COLO668 (cell line): ENCODE results near the gene PI4K2A.
"Not testable (repeated sequence)": the region's sequence is repeated elsewhere in the genome, so short reads cannot be mapped to it uniquely, and the experiment has no call there.

Experiments
- DNase-seq: peaks from one replicate; lab custom pipeline; 2025; ENCODE audit not compliant: unreplicated experiment; lab: John Stamatoyannopoulos, UW

Gene PI4K2A

DNA sequence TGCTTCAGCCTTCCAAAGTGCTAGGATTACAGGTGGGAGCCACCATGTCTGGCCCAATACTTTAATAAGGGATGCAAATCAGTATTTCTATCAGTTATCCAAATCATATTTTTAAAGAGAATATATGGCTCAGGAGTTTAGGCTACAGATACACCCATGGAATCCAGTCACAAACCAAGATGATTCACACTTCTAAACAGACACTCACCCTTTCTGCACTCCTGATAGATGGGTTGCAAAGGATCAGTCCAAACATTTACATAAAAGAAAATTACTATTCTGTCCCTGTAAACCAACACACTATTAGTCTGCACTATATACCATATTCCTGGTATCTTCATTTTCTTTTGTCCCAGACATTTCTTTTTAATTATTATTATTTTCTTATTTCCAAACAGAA, 9.4 kb upstream of the PI4K2A start:
- DNase-seq, result no peak

DNA sequence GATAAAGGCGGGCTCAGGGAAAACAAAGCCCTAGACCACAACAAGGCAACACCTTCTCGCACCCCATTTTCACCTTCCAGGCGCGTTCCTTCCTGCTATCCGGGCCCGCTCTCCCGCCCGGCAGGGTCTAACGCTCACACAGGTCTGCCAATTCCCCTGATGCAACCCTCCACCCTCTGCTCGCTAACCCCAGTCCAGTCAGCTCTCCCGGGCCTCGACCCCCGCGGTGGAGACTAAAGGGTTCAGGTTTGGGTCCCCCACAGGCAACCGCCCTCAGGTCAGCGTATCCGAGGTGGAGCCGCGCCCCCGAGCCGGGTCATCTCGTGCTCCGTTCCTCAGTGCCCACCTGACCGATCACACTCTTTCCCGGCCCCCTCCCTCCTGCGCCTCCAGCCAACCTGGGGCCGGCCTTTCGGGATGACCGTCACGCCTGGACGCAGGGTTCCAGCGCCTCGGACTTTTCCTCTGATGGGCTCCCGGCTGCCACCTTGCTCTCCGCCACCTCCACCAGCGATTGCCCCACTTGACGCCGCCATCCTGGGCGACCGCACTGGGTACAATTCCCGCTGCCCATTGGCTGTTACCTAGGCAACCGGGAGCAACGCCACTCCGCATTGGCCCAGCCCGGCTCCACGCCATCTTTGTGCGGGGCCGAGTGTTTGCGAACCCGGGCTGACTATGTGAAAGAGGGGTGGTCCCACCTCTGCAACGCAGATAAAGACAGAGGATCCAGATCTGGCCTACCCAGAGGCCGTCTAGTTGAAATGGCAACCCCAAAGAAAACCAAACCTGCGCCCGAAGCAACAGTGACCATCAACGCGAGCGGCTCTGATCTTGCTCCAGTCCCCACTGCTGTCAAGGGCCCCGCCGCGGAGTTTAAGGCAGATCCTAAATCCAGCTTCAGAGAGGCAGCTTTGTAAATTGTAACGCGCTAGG, 7.3 kb upstream of the PI4K2A start, which contains the start of gene MORN4:
Gene MORN4 (minus strand): TSS at position 552 of the 936 bp plus-strand sequence. CDS start 13,847 bp downstream, outside the sequence.
- peak; percentile 88 for DNase-seq

DNA sequence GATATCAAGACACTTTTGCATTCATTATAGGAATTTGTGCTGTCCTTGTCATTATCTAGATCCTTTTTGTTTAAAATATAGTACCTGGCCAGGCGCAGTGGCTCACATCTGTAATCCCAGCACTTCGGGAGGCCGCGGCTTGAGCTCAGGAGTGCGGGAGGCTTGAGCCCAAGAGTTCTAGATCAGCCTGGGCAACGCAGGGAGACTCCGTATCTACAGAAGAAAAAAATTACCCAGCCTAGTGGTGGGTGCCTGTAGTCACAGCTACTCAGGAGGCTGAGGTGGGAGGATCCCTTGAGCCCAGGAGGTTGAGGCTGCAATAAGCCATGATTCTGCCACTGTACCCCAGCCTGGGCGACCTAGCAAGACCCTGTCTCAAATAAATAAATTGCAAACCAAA, 6.5 kb upstream of the PI4K2A start:
- no peak for DNase-seq

DNA sequence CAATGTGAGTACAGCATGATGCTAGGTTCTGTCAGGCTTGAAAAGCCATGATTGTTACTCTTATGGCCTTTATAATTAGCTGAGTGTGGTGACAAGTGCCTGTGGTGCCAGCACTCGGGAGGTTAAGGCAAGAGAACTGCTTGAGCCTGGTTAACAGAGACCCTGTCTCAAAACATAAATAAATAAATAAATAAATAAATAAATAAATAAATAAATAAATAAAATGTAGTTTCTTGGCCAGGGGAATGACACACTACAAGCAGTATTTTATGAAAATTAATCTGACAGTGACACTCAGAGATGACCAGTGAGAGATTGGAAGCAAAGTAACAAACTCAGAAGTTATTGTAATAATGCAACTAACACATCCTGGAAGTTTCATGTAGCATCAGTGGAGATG, 4.9 kb upstream of the PI4K2A start:
- DNase-seq, result no peak

DNA sequence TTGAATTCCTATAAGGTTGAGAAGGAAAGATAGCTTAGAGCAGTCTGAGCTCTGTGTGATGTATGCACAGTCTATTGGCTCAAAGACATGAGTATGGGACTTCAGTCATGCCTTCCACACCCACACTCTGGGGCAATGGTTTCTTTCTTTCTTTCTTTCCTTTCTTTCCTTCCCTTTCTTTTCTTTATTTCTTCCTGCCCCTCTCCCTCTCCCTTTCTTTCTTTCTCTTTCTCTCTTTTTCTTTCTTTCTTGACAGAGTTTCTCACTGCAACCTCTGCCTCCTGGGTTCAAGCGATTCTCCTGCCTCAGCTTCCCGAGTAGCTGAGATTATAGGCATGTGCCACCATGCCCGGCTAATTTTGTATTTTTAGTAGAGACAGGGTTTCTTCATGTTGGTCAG, 1.4 kb upstream of the PI4K2A start:
- not testable (repeated sequence) for DNase-seq

DNA sequence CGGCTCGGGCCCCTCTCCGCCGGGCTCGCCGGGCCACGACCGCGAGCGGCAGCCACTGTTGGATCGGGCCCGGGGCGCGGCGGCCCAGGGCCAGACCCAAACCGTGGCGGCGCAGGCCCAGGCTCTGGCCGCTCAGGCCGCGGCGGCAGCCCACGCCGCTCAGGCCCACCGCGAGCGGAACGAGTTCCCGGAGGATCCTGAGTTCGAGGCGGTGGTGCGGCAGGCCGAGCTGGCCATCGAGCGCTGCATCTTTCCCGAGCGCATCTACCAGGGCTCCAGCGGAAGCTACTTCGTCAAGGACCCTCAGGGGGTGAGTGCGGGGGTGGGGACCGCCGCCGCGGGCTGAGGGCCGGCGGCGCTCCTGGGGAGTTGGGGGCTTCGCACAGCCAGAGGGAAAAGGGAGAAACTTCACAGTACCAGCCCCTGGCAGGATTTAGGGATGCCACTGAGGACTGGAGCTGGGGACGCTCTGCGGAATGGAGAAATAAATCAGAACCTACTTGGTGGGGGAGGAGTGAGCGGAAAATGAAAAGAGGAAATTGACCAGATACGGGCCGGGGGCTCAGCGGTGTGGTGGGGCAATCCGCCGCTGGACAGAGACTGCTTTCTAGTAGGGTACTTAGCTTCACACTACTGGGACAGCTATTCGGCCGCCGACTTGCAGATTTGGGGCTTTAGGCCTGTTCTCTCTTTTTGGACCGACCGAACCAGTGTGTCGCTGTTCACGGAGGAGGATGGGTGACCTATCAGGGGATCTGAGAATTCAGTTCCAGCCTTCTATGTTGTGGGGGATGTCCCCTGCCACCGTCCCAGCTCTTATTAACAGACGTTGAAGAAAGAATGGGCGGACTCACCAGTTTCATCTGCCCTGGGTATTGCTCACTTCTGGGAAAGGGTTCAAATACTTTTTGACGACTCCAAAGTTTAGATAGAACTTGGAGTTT, 669 bp downstream of the PI4K2A start:
- no peak for DNase-seq

DNA sequence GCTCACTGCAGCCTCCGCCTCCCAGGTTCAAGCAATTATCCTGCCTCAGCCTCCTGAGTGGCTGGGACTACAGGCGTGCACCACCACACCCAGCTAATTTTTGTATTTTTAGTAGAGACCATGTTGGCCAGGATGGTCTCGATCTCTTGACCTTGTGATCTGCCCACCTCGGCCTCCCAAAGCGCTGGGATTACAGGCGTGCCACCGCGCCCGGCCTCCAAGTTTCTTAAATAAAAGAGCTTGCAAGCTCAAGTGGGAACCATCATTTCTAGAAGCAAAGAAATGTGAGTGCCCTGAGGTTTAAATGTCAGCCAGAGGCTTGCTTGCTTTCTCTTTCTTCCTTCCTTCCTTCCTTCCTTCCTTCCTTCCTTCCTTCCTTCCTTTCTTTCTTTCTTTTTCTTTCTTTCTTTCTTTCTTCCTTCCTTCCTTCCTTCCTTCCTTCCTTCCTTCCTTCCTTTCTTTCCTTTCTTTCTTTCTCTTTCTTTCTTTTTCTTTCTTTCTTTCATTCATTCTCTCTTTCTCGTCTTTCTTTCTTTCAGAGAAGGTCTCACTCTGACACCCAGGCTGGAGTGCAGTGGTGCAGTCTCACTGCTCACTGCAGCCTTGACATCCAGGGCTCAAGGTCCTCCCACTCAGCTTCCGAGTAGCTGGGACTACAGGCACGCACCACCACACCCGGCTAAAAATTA, 2.1 kb downstream of the PI4K2A start:
- DNase-seq, result not testable (repeated sequence)

DNA sequence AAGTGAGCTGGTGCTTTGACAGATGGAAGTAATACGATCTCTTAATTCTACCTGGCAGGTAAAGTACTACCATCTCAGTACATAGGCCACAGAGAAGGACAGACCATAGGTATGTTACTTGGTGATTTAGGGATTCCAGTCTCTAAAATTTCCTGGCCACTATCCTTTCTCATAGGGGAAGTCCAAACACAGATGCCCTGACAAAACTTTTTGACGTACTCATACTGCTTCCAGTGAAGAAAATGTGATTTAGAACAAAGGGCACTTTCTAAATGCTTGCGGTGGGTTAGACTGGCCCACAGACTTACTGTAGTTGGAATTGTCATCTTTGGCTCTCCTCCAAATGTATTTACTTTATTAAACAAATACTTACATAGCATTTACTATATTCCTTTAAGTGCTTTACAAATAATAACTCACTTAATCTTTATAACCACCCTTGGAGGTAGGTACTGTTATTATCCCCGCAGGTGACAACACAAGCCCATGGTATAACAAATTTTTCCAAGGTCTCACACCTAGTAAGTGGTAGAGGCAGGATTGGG, 3.0 kb downstream of the PI4K2A start:
- no peak for DNase-seq

DNA sequence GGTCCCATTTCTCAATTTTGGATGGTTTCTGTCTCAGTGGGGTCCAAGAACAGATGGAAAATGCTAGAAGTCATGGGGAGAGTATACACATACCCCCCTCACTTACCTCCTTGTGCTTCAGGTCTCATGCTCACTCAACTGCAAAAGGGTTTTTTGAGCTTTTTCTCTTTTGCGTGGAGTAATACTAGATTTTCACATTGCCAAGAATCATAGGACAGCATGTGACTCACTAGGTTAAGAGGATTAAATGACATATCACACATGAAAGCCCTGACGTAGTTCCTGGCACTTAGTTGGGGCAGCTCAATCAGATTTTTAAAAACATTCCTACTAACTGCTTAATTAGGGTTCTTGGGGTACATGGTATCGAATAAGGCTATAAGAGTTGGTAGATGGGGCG, 4.5 kb downstream of the PI4K2A start:
- no peak for DNase-seq

DNA sequence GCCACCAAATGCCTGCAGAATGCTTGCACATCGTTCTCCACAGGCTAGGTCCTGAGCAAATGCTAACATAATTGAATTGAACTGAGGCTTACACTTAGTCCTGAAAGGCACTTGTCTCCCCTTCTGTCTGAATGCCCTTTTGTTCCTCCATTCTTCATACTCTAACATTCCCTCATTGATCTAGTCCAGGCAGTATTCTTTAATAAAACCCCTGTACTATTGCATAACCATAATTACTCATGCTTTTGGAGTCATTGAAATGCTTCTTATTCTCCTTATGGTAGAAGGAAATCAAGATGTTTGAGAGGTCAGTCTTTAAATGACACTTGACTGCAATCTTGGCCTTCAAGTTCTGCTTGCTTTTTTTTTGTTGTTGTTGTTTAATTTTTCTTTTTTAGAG, 7.1 kb downstream of the PI4K2A start:
- no peak for DNase-seq

DNA sequence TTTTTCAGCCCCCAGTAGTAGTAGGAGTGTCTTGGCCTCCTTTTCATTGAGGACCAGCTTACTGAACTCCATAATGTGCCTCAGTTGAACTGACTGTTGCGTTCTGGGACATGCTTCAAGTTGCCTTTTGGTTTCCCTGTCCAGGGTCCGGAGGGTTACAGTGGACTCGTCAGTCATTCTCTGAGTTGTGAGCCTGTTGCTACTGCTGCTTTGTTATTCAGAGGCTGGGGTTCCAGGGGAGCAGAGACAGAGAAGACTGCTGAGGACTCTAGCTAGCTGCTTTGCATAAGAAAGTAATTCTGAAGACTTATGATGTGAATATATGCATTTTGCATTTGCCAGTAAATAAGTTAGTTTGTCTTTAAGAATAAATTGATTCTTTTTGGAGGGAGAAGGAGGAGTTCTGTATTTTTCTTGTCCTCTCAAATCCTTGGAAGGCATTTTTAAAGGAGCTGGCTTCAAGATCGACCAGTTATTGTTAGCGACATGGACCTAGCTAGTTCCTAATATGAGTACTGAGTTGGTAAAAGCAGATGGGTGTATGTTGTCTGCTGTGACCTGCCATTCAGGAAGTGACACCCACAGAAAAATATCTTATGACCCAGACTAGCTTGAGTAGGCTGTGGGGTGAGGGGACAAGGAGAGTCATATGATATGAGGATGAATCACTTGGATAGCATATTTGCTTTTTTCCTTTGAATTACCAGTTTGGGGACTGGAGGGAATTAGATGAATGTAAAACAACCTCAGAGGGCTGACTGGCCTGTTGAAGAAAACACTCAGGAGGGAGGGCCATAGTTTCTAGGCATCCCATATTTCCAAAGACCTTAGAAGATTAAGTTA, 8.3 kb downstream of the PI4K2A start:
- no peak for DNase-seq

DNA sequence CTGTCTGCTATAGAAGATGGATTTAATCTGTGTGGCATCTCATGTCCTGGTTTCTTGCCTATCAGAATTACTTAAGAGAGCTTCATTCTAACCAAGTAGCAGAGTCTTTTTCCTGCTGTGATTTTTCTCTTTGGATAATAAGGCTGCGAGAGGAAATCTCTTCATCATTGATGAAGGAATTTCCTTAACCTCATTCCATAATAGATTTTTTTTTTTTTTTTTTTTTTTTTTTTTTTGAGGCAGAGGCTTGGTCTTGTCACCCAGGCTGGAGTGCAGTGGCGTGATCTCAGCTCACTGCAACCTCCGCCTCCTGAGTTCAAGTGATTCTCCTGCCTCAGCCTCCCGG, 8.9 kb downstream of the PI4K2A start:
- DNase-seq, result not testable (repeated sequence)

DNA sequence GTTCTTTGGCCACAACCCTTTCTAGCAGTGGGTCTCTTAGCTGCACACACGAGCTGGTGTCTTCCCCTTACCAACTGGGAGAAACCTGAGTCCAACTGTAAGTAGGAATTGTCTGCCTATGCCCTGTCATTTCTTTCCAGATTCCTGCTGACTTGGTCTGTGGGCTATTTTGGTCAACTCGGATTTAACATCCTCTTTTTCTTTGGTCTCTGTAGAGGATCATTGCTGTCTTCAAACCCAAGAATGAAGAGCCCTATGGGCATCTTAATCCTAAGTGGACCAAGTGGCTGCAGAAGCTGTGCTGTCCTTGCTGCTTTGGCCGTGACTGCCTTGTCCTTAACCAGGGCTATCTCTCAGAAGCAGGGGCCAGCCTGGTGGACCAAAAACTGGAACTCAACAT, 10.3 kb downstream of the PI4K2A start:
- DNase-seq, result no peak

DNA sequence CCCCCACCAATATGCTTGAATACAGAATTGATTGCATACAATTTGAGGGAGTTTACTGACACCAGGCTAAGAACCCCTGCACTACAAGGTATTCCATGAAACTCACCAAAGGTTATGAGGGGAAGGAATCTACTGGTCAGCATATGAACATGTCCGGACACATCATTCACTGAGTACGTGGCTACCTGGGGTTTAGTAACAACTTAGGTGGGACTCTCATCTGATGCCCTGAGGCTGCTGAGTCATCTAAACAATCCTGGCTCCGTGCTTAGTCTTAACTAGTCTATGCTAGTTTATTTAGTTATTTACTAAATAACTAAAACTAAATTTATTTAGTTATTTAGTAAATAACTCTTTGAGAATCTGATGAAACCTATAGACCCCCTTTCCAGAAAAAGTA, 11.3 kb downstream of the PI4K2A start:
- no peak for DNase-seq

DNA sequence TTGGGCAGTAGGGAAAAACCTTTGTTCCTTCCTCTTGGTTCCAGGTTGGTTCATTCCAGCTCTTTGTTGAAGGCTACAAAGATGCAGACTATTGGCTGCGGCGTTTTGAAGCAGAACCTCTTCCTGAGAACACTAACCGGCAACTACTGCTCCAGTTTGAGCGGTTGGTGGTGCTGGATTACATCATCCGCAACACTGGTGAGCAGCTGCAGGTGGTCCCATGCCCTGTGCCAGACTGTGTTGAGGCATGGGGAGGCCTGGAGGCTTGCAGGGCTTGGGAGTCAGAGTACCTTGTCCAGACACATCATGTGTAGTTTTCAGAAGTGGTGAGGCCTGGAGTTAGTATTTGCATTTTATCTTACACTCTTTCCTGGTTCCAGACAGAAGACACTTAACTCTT, 16.3 kb downstream of the PI4K2A start:
- no peak for DNase-seq

DNA sequence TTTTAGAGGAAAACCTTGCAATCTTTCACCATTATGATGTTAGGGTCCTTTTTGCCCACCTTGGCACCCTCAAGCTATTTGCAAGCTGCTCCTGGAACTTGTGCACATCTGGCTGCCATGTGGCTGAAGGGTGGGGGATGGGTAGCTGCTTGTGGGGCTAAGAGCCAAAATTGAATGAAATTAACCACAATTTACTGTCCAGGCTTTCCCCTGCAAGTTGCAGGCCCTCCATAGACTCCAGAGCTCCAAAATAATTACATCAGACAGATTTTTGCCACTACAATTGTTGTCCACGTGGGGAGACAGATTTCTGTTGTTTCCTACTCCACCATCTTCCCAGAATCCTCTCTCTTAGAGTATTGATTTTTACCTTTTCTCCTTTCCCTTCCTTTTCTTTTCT, 19.1 kb downstream of the PI4K2A start:
- DNase-seq, result no peak

DNA sequence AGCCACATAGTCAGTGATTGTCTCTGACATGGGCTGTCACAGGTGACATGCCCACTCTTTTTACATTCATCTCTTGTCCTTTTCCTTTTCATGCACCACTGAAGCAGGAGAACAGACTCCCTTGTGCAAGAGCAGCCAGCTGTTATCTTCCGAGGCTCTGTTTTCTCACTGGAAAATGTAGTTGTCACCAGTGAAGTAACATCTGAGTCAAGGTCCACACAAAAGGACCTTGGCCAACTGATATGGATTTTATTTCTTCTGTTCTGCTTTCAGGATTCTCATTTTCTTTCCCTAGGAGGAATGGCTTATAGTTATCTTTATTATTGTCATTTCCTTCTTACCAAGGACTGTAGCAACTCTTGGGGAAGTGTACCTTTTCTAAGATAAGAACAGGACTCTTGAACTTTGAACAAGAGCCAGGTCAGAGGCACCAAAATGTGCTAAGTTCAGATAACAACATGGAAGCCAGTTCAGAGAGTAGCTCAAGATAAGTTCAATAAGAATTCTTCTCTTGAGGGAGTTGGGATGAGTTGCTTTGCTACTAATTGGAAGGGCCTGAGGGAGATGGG, 23.9 kb downstream of the PI4K2A start:
- no peak for DNase-seq

DNA sequence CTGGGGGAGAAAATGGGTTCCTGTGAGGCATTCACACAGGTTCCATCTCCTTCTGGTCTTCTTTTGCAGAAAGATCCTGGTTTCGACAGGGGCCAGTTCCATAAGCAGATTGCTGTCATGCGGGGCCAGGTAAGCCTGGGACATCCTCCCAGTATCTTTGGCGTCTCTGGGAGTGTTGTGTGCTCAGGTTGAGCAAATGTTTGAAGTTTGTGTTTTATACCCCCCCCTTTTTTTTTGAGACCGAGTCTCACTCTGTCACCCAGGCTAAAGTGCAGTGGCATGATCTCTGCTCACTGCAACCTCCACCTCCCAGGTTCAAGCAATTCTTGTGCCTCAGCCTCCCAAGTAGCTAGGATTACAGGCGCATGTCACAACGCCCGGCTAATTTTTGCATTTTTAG, 26.5 kb downstream of the PI4K2A start:
- no peak for DNase-seq

DNA sequence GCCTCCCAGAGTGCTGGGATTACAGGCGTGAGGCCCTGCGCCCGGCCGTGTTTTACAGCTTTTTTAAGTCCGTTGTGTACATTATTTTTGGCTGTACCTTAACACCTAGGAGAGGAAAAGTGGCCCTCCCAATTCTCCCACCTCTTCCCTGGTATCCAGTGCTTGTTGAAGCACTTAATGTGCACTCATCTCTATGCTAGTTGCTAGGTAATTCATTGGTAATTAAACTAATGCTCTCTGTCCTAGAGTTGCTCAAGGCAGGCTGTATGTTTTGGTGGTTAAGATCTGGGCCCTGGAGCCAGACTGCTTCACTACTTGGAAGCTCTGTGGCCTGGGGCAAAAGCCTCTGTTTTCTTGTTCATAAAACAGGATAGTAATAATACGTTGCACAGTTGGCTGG, 27.0 kb downstream of the PI4K2A start:
- no peak for DNase-seq

DNA sequence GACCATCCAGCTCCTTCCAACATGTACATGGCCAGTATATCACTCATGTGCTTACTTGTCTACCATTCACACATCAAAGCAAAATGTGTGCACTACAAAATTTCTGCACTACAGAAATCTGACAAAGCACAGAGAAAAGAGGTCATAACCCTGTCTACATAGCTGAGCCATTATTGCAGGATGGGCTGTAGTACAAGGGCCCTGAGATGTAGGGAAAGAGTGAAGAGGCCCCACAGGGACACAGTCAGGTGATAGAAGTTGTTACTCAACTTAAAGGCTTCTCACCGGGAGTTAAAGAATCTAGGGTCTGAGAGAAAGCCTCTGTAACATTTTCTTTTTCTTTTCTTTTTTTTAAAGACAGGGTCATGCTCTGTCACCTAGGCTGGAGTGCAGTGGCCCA, 29.1 kb downstream of the PI4K2A start:
- DNase-seq, result no peak
